GM19023 (cell line): ENCODE measurements around the gene PLXNA3.
A peak's percentile ranks its signal among the peaks of the same experiment; 100 is the strongest.
"Not testable (repeated sequence)": the region's sequence is repeated elsewhere in the genome, so short reads cannot be mapped to it uniquely, and the experiment has no call there.

ENCODE experiments used
- ATAC-seq: cut with Tn5 transposase; IDR thresholded peaks from one replicate; pipeline ENCODE4 v1.9.1; 2021; ENCODE audit warnings: mild to moderate bottlenecking, moderate library complexity; ENCODE audit not compliant: unreplicated experiment

The PLXNA3 gene

DNA sequence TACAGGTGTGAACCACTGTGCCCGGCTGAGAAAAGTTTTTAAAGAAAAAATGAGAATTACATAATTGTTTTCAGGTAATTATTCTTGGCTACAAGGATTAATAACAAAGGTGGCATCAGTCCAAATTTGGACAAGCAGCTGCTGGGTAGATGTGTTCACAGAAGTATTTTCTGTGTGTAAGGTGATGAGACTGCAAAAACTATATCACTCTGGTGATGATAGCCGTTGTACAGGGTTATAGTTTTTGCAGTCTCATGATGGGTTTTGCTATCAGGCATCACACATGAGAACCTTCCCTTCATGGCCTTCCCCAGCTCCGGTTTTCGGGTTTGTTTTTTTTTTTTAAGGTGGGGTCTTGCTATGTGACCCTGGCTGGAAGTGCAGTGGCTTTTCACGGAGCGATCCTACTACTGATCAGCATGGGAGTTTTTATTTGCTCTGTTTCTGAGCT lies 37.4 kb downstream of the PLXNA3 start:
- ATAC-seq = no peak

DNA sequence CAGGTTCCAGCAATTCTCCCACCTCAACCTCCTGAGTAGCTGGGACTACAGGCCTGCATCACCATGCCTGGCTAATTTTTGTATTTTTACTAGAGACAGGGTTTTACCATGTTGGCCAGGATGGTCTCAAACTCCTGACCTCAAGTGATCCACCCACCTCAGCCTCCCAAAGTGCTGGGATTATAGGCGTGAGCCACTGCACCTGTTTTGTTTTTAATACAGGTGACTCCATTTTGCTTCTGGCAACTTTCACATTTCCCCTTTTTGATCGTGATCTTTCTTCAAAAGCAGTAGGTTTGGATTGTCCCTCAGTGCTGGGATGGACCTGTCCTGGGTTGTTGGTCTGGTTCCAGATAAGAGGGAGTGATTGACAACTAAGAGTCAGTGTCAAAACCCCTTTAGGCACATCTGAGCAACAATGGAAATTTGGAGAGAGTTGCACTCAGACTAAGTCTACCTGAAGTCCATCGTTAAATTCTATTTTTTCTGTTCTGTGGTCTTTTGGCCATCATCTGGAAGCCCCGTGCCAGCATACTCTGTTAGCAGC lies 38.6 kb downstream of the PLXNA3 start:
- ATAC-seq = not testable (repeated sequence)

DNA sequence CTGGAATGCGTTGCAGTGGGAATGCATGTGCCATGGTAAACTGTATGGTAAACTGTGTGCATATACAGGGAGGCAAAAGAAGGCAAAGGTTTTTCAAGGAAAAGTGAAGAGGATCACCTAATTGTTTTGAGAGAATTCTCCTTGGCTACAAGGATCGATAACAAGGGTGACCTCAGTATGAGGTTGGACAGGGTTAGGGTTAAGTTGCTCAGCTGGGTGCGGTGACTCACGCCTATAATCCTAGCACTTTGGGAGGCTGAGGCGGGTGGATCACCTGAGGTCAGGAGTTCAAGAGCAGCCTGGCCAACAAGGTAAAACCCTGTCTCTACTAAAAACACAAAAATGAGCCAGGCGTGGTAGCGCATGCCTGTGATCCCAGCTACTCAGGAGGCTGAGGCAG lies 43.3 kb downstream of the PLXNA3 start:
- not testable (repeated sequence) for ATAC-seq

DNA sequence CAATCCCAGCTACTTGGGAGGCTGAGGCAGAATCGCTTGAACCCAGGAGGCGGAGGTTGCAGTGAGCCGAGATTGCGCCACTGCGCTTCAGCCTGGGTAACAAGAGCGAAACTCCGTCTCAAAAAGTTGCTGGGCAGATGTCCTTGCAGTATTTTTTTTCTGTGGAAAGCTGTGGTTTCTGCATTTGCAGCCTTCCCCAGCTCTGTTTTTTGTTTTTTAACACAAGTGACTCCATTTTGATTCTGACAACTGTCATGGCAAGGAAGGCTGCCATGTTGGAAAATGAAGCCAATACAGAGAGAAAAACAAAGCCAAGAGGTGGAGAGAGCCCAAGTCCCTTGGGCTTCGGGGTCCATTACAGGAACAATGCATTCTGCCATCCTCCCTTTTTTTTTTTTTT lies 44.0 kb downstream of the PLXNA3 start:
- ATAC-seq = no peak

DNA sequence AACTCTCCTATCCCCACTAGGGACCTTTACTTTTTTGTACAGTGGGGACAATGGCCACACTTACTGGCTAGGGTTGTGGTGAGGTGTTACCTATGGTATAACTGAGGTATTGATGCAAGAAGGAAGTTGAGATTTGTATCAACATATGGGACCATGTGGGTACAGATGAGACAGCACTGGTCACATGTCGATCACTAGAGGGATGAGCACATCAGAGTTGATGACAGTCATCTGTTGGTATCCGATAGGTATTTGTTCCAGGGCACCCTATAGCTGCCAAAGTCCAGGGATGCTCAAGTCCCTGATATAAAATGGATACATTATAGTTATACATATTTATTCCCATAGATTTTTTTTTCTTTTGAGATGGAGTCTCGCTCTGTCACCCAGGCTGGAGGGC lies 44.9 kb downstream of the PLXNA3 start:
- ATAC-seq = no peak

DNA sequence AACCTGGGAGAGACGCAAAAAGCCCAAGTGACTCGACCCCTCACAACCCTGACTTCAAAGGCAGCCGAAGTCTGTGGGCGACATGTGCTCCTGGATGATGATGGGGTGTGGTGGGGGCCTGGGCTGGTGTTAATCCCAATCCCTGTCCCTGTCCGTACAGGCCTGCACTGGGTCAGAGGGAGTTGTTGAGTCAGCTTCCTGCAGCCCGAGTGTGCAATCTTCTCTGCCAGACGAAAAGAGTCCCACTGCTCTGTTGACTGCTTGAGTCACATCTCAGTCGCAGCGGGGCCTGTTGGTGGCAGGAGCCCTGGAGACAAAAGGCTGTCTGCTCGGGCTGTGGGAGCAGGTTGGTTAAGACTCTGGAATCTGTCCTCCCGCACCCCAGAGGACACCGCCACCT lies 47.7 kb downstream of the PLXNA3 start:
- ATAC-seq = no peak

DNA sequence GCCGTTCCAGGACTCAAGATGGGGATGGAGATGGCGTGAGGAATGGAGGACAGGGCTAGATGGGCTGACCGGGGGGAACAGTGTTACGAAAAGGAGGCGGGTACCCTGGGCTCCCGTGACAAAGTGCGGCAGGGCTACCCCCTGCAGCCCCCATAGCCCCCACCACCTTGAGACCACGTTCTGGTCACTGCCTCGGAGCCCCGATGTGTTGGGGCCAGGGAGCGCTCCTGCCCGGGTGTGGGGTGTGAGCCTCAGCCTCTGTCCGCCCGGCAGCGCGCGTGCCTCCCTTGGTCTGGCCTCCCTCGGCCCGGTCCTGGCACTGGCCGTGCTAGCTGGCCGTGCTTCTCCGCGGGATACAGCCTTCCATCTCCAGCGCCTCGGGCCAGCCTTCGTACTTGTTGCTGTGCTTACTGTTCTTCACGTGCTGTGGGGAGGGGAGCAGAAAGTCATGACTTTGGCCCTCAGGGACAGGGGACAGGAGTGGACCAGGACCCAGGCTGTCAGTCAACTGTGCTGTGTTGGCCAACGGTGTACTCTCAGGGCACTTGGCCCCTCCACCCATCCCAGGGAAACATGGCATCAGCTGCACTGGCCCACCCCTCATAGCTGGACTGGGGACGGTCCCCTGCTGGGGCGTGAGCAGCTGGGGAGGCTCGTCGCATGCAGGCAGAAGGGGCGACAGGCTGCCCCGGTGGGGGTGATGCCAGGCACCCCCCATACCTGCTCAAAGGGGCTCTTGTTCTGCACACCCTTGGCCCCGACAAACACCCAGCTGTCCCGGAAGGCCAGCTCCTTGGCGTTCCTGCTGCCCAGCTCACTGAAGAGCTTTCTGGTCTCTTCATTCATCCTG lies 48.6 kb downstream of the PLXNA3 start:
- ATAC-seq = no peak

DNA sequence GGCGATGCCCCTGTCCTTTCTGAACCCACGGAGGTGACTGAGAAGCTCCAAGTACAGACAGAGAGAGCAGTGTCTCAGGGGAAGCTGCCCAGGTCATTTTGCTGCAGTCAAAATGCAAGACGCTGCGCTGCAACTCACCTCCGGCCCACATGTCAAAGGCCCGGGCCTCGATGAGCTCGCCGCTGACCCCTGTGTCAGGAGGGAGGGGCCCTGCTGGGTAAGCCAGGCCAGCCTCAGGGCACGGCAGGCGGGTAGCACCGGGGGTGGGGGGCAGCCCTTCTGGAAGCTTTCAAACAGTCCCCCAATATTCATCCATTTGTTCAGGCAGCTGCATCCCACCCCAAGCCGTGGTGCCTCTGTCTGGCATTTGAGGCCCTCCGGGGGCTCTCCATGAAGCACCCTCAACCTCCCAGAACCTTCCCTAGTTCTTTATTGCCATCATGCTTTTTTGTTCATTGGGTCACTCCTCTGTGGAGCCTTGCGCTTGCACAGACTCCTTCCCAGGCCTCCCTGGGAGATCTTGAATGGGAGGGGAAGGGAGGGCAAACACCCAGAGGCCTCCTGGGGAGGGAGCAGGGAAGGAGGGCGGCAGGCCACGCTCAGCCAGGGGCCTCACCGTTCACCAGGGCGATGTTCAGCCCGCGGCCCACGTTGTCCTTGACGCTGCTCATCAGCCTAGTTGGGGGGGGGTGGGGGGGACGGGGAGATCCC lies 49.7 kb downstream of the PLXNA3 start:
- no peak for ATAC-seq

DNA sequence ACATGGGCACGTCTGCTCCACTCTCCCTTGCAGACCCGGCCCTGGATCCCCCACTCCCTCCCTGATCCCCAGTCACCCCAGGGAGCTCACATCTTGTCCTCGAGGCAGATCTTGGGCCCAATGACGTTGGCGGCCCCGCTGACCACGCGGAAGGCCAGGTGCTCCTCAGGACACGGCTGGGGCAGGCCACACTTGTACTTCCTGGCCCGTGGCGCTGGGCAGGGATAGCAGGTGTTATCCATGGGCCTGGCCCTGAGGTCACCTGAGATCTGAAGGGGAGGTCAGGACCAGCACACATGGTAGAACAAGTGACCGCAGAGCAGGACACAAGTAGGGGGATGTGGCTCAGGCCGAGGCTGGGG lies 50.3 kb downstream of the PLXNA3 start:
- no peak for ATAC-seq

DNA sequence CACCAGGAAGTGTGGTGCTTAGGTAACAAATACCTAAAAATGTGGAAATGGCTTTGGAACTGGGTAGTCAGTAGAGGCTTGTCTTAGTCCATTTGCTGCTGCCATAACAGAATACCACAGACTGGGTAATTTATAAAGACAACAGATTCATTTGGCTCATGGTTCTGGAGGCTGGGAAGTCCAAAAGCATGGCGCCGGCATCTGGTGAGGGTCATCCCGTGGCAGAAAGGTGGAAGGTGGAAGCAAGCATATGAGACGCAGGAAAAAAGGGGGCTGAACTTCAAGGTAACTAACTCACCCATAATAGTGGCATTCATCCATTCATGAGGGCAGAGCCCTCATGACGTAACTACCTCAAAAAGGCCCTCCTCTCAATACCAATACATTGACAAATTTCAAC lies 51.4 kb downstream of the PLXNA3 start:
- ATAC-seq = no peak

DNA sequence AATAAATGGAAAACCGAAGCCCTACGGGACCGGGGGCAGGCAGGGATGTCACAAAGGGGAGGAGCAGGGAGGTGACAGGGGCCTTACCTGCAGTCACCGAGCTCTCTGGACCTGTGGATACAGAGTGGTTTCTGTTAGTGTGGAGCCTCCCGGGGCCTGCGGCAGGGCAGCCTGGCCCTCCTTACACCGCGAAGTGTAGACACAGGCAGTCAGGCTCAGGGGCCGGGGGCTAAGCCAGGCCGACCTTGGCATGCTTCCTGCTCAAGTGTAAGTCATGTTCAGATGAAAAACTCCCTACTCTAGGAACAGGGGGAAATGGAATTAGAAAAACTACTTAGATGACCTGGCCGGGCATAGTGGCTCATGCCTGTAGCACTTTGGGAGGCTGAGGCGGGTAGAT lies 53.7 kb downstream of the PLXNA3 start:
- ATAC-seq = no peak

DNA sequence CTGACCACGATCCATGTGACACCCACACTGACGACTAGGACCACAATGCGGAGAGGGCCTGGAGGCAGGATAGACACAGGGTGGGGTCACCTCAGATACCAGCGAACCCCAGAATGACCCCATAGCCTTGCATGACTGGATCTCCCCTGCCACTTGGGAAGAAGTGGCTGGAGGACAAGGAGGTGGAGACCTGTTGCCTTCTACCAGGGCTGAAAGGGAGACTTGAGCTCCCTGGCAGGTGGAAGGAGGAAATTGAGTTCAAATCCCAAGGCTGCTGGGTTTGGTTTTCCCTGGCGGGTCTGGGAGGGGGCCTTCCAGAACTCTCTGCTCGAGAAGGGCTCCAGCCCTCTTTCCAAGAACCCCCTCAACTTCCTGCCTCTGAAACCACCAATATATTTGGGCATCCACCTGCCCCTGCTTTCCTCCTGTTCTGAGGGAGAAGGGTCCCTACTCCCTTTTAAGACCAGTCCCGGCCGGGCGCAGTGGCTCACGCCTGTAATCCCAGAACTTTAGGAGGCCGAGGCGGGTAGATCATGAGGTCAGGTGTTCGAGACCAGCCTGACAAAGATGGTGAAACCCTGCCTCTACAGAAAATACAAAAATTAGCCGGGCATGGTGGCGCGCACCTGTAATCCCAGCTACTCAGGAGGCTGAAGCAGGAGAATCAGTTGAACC lies 54.9 kb downstream of the PLXNA3 start:
- no peak for ATAC-seq

DNA sequence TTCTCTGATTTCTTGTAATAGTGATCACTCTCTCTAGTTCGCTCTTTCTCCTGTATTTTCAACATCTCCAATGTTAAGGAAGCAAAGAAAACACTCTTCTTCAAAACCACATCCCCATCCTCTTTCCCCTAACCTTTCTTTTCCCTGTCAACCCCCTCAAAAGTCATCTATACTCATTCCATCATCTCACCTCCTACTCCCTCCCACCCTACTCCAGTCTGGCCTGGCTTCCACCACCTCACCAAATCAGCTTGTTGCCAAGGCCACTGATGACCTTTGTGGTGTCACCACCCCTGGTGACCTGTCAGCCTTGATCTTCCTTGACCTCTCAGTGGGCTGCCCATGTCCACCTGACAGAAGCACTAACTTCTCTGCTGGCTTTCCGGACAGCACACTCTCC lies 55.6 kb downstream of the PLXNA3 start:
- no peak for ATAC-seq

DNA sequence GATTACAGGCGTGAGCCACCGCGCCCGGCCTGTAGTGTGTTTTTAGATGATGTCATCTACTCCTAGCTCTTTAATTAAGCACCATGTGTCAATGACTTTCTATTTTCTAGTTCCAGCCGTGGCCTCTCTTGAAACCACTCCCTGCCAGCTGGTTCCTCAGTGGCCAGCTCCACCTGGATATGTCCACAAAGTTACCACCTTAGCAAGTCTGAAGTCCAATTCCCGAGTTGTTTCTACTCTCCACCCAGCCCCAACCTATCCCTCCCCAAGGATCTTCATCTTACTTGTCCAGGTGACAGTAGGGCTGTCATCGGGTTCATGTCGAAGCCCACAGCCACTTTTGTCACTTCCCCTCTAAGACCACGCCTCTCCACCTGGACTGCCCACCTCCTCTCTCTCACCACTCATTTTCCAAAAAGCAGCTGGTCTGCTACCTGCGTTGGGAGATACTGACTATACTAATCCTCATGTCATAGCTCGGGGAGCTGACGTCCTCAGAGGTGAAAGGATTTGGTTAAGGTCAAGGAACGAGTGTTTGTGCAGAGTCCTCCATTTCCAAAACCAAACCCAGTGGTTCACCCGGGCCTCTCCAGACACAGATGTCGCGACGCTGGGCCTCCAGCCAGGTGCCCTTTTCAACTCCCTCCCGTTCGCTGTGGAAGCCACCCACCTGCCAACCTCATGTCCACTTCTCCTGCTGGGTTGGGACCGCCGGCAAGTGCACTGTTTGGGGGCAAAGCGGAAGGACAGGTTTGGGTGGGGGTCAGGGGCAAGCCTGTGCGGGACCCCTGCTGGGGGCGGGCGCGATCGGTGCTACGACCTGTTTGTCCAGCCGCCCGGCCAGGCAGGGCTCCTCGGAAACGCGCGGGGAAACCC lies 57.2 kb downstream of the PLXNA3 start:
- no peak for ATAC-seq

DNA sequence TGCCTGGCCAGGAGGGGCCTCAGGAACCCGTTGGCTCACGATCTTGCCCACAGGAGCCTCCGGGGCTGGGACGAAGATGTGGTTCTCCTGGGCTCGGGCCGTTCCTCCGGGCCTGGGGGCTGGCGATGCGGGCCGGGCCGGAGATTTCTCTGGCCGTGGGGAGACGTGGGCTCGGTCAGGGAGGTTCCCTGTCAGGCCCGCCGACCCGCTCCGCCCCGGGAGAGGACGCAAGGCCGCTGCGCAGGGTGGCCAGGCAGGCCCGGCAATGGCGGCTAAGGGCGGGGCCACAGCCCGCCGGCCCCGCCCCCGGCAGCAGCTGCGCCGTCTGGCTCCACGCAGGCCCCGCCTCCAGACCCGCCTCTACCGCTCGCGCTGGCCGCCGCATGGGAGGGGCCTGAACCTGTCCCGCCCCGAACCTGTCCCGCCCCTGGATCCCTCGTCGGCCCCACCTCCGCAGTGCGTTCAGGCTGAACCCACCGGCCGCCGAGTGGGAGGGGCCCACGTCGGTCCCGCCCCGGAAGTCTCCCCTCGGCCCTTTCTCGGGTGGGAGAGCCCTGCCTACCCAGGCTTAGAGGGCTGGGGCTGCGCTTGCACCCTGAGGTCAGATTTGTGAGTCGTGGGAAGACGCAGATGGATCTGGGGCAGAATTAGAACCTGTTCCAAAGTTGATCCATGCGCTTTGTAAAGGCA lies 58.0 kb downstream of the PLXNA3 start, which contains the start of gene FAM3A:
Gene FAM3A (minus strand): TSS at position 267 of the 690 bp plus-strand sequence. CDS start 460 bp downstream, outside the sequence.
- ATAC-seq = peak; percentile 86

DNA sequence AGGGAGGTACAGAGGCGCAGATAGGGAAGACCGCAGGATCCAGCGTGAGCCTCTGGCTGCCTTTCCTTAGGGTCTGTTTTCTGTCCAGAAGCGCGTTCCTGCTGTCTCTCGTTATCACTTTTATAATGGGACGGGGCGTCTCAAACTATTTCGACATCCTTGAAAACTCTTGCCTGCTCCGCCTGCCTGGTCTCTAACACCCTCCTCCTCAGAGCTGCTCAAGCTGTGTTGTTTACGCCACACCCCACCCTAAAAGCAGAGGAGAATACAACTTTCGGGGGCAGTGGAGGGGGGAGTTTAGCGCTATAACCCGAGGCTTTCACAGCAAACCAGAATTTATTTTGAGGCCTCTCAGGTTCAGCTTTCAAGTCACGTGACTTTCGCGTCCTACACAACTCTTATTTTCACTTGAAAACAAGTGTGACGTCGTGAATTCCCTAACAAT lies 58.6 kb downstream of the PLXNA3 start:
- ATAC-seq = no peak

DNA sequence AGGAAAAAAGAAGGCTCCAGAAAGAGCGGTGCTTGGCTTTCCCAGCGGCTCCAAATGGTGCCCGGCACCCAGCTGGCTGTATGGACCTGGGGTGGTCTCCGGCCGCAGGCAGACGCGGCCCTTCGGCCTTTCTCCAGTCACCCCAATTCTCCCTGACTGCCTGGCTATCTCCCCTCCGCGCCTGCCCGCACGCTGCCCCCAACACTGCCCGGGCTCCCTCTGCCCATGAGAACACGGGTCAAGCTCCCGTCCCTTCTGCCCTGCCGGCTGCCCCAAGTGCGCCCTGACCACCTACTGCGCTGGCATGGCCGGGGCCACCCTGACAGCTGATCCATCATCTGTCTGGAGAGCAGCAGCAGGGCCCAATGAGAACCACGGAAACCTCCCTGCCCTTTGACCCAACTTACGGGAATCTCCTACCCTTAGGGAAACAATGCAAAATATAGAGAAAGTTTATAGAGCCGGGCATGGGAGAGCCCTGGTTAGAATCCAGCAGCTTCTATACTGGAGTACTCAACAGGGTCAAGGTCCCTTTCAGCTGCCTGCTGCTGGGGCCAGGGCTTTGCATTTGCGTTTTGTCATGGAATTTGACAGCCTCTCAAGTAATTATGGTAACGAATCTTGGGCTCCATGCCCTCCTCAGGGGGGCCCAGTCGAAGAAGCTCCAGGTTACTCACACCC lies 59.2 kb downstream of the PLXNA3 start:
- no peak for ATAC-seq

DNA sequence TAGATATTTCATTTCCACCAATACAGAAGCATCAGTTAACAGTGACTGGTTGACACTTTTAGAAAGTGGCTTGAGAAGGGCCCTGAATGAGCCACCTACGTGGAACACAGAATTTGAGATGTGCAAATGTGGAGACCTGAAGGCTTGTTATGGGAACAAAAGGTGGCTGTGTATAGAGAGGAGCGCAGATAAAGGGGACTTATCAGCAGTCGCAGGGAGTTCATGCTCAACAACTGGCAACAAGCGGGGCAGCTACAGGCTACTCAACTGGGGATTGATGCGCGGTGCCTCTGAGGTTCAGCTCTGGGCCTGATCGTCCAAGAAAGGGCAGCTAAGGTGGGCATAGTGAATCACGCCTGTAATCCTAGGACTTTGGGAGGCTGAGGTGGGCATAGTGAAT lies 61.3 kb downstream of the PLXNA3 start:
- ATAC-seq = no peak
